NCI-H187 treated with DMSO at 0.1 percent for 48 hours (cell line): Measurements from ENCODE around the gene ITCH.

Source experiments
- DNase-seq: peaks from one replicate; lab custom pipeline; 2025; lab: John Stamatoyannopoulos, UW

Gene ITCH

GRCh38 chr20:34534391-34535165 lies 171.5 kb downstream of the ITCH start:
- DNase-seq: no peak

- DNase-seq: no peak
Measured at GRCh38 chr20:34535301-34535840, 172.3 kb downstream of the ITCH start.

- DNase-seq: no peak
Measured at GRCh38 chr20:34535857-34536256, 172.8 kb downstream of the ITCH start.

GRCh38 chr20:34536798-34537394 lies 173.8 kb downstream of the ITCH start:
- DNase-seq: no peak

- no peak for DNase-seq
Measured at GRCh38 chr20:34537651-34538050, 174.6 kb downstream of the ITCH start.

GRCh38 chr20:34538671-34539123 lies 175.6 kb downstream of the ITCH start:
- DNase-seq: no peak

GRCh38 chr20:34539756-34540155 lies 176.7 kb downstream of the ITCH start:
- no peak for DNase-seq

GRCh38 chr20:34540596-34541263 lies 177.7 kb downstream of the ITCH start:
- DNase-seq: no peak

- DNase-seq: no peak
Measured at GRCh38 chr20:34541264-34541901, 178.3 kb downstream of the ITCH start.

GRCh38 chr20:34541917-34542316 lies 178.8 kb downstream of the ITCH start:
- no peak for DNase-seq

GRCh38 chr20:34542439-34542838 lies 179.4 kb downstream of the ITCH start:
- no peak for DNase-seq

- no peak for DNase-seq
Measured at GRCh38 chr20:34543463-34544056, 180.5 kb downstream of the ITCH start.

GRCh38 chr20:34544109-34544796 lies 181.2 kb downstream of the ITCH start:
- no peak for DNase-seq

GRCh38 chr20:34546751-34547181 lies 183.7 kb downstream of the ITCH start:
- DNase-seq: peak; percentile 93

GRCh38 chr20:34547844-34548613 lies 185.0 kb downstream of the ITCH start:
- no peak for DNase-seq

- DNase-seq: peak; percentile 13
Measured at GRCh38 chr20:34549291-34549928, 186.3 kb downstream of the ITCH start.

- DNase-seq: no peak
Measured at GRCh38 chr20:34549929-34550305, 186.8 kb downstream of the ITCH start.

- DNase-seq: no peak
Measured at GRCh38 chr20:34552569-34552968, 189.5 kb downstream of the ITCH start.

- DNase-seq: no peak
Measured at GRCh38 chr20:34553366-34553867, 190.3 kb downstream of the ITCH start.

GRCh38 chr20:34557936-34558319 lies 194.9 kb downstream of the ITCH start:
- no peak for DNase-seq
